ENCODE data around the gene TSKU. TPM values are rescaled to one million over a fixed set of nuclear protein-coding genes. Genes with fewer than 3 reads are reported as not detected.
"Not testable (repeated sequence)": the region's sequence is repeated elsewhere in the genome, so short reads cannot be mapped to it uniquely, and the experiment has no call there.

The TSKU gene
- total RNA-seq, 1 donor from 2014 or later: 29.9 TPM

- Mint-ChIP-seq H3K27me3 (ENCODE audit: unreplicated experiment) (peaks cover 6% of the 10 kb centered on the region), H3K36me3 (ENCODE audit: low read depth, unreplicated experiment) (peaks cover 36% of the 10 kb centered on the region), H3K27ac (ENCODE audit: unreplicated experiment) (no peak overlapping the region), H3K9me3 (ENCODE audit: unreplicated experiment) (peaks cover 4% of the 10 kb centered on the region), H3K4me1 (ENCODE audit: unreplicated experiment) (peaks cover 20% of the 10 kb centered on the region), H3K4me3 (ENCODE audit: unreplicated experiment) (no peak overlapping the region)
- TF ChIP-seq CTCF (IDR thresholded peaks at IDR 0.05; ENCODE audit: unreplicated experiment): no peak
- DNase-seq (ENCODE audit: low spot score): no peak
These were observed 4.9 kb downstream of the TSKU start for GRCh38 chr11:76787911-76788596.

- H3K27ac Mint-ChIP-seq (ENCODE audit: unreplicated experiment): no peak overlapping the region
- peaks cover 4% of the 10 kb centered on the region for H3K9me3 Mint-ChIP-seq (ENCODE audit: unreplicated experiment)
- H3K4me1 Mint-ChIP-seq (ENCODE audit: unreplicated experiment): peaks cover 20% of the 10 kb centered on the region
- no peak for DNase-seq (ENCODE audit: low spot score)
- peaks cover 6% of the 10 kb centered on the region for H3K27me3 Mint-ChIP-seq (ENCODE audit: unreplicated experiment)
- H3K4me3 Mint-ChIP-seq (ENCODE audit: unreplicated experiment): no peak overlapping the region
- peaks cover 36% of the 10 kb centered on the region for H3K36me3 Mint-ChIP-seq (ENCODE audit: low read depth, unreplicated experiment)
- TF ChIP-seq CTCF (IDR thresholded peaks at IDR 0.05; ENCODE audit: unreplicated experiment): no peak
These were observed 5.7 kb downstream of the TSKU start for GRCh38 chr11:76788661-76789442.

GRCh38 chr11:76789443-76789719, 6.2 kb downstream of the TSKU start:
- peaks cover 4% of the 10 kb centered on the region for H3K9me3 Mint-ChIP-seq (ENCODE audit: unreplicated experiment)
- peaks cover 5% of the 10 kb centered on the region for H3K27me3 Mint-ChIP-seq (ENCODE audit: unreplicated experiment)
- no peak overlapping the region for H3K4me3 Mint-ChIP-seq (ENCODE audit: unreplicated experiment)
- no peak for DNase-seq (ENCODE audit: low spot score)
- H3K4me1 Mint-ChIP-seq (ENCODE audit: unreplicated experiment): peaks cover 20% of the 10 kb centered on the region
- peaks cover 36% of the 10 kb centered on the region for H3K36me3 Mint-ChIP-seq (ENCODE audit: low read depth, unreplicated experiment)
- no peak for TF ChIP-seq CTCF (IDR thresholded peaks at IDR 0.05; ENCODE audit: unreplicated experiment)
- no peak overlapping the region for H3K27ac Mint-ChIP-seq (ENCODE audit: unreplicated experiment)

- Mint-ChIP-seq H3K36me3 (ENCODE audit: low read depth, unreplicated experiment) (peaks cover 31% of the 10 kb centered on the region), H3K9me3 (ENCODE audit: unreplicated experiment) (peaks cover 4% of the 10 kb centered on the region)
These were observed 7.1 kb downstream of the TSKU start for GRCh38 chr11:76790251-76790650.

GRCh38 chr11:76791002-76791770, 8.0 kb downstream of the TSKU start:
- H3K27me3 Mint-ChIP-seq (ENCODE audit: unreplicated experiment); H3K4me1 Mint-ChIP-seq (ENCODE audit: unreplicated experiment); H3K9me3 Mint-ChIP-seq (ENCODE audit: unreplicated experiment); DNase-seq (ENCODE audit: low spot score); H3K4me3 Mint-ChIP-seq (ENCODE audit: unreplicated experiment): not testable (repeated sequence)
- Mint-ChIP-seq H3K27ac (ENCODE audit: unreplicated experiment) (peak overlapping the region; percentile 8), H3K36me3 (ENCODE audit: low read depth, unreplicated experiment) (peaks cover 30% of the 10 kb centered on the region)

More at GRCh38 chr11:76790251-76790650, 7.1 kb downstream of the TSKU start:
- peaks cover 14% of the 10 kb centered on the region for H3K4me1 Mint-ChIP-seq (ENCODE audit: unreplicated experiment)
- TF ChIP-seq CTCF (IDR thresholded peaks at IDR 0.05; ENCODE audit: unreplicated experiment): no peak
- H3K27me3 Mint-ChIP-seq (ENCODE audit: unreplicated experiment): no peaks in the 10 kb centered on the region
- DNase-seq (ENCODE audit: low spot score): no peak
- H3K27ac Mint-ChIP-seq (ENCODE audit: unreplicated experiment): no peak overlapping the region
- H3K4me3 Mint-ChIP-seq (ENCODE audit: unreplicated experiment): no peak overlapping the region

All from endothelial cell (in vitro differentiated cells).